Suprapubic skin (tissue), 4 donors: Measurements from ENCODE around the gene TSPAN18. TPM values are rescaled to one million over a fixed set of nuclear protein-coding genes. Genes with fewer than 3 reads are reported as not detected.

Experiments
- DNase-seq, 2 donors: peaks; one replicate each; pipeline ENCODE4 v3.0.0-alpha.2; 2019; ENCODE audit warnings: low spot score in 2 of 2
- H3K27ac ChIP-seq: fragments of 200-600 bp; sonication (generic); one replicate; pipeline ENCODE4 v1.5.1; 2019
- H3K27me3 ChIP-seq: fragments of 200-600 bp; sonication (generic); one replicate; pipeline ENCODE4 v1.5.1; 2019
- H3K36me3 ChIP-seq: fragments of 200-600 bp; sonication (generic); one replicate; pipeline ENCODE4 v1.5.1; 2019
- H3K4me1 ChIP-seq: fragments of 200-600 bp; sonication (generic); one replicate; pipeline ENCODE4 v1.5.1; 2019
- H3K4me3 ChIP-seq: fragments of 200-600 bp; sonication (generic); one replicate; pipeline ENCODE4 v1.5.1; 2019; ENCODE audit warnings: mild to moderate bottlenecking
- H3K9me3 ChIP-seq: fragments of 200-600 bp; sonication (generic); one replicate; pipeline ENCODE4 v1.5.1; 2019
- CTCF ChIP-seq, 2 donors: fragments of 200-600 bp in 1 of 2; fragments of 450-650 bp in 1 of 2; sonication (generic) in 1 of 2; IDR thresholded peaks; one replicate each; pipeline ENCODE4 v1.5.1; 2016 to 2019; ENCODE audit warnings: antibody characterized with exemption in 2 of 2, mild to moderate bottlenecking in 1 of 2, moderate library complexity in 1 of 2
- EP300 ChIP-seq: sonication (generic); formaldehyde crosslinking; IDR thresholded peaks from one replicate; pipeline ENCODE4 v1.6.1; 2017; ENCODE audit warnings: antibody characterized with exemption
- POLR2A ChIP-seq, 2 donors: fragments of 450-650 bp; IDR thresholded peaks; one replicate each; pipeline ENCODE4 v1.6.1; 2017; ENCODE audit warnings: antibody characterized with exemption in 2 of 2, mild to moderate bottlenecking in 2 of 2, moderate library complexity in 2 of 2
- POLR2AphosphoS5 ChIP-seq, 3 donors: sonication (generic); formaldehyde crosslinking; IDR thresholded peaks; one replicate each; pipeline ENCODE4 v1.6.1; 2017; ENCODE audit warnings: antibody characterized with exemption in 3 of 3
- WGBS: methylation state at CpG from one replicate; pipeline ENCODE4 v1.1.5; 2018; 5-methylcytosine and 5-hydroxymethylcytosine counted together
- total RNA-seq, 4 donors: library from RNA; depleted of rRNA; stranded (reverse); fragments of >200 nt; gene quantifications; one replicate each; pipeline ENCODE4 v1.1.0, GENCODE V29; 2016

TSPAN18 gene
- total RNA-seq, 4 donors from 2014 or later: 1.3 to 5.1 (median 3.9) TPM

GRCh38 chr11:44826922-44827643 lies 100.3 kb downstream of the TSPAN18 start:
- WGBS: 84% methylated on average over 7 of the region's 7 CpGs
- TF ChIP-seq POLR2A (IDR thresholded peaks at IDR 0.05) (no peak), EP300 (no peak), POLR2AphosphoS5 (IDR thresholded peaks at IDR 0.05) (no peak), CTCF (IDR thresholded peaks at IDR 0.05) (no peak)
- no peaks in the 10 kb centered on the region for H3K9me3 ChIP-seq
- no peaks in the 10 kb centered on the region for H3K36me3 ChIP-seq
- H3K27ac ChIP-seq: no peak overlapping the region
- no peak for DNase-seq
- no peaks in the 10 kb centered on the region for H3K27me3 ChIP-seq
- H3K4me1 ChIP-seq: no peaks in the 10 kb centered on the region
- H3K4me3 ChIP-seq: no peak overlapping the region

- Histone ChIP-seq H3K4me3 (no peak overlapping the region), H3K9me3 (no peaks in the 10 kb centered on the region), H3K27ac (no peak overlapping the region), H3K4me1 (peaks cover under 1% of the 10 kb centered on the region), H3K36me3 (no peaks in the 10 kb centered on the region), H3K27me3 (no peaks in the 10 kb centered on the region)
- DNase-seq: no peak
- WGBS: 75% methylated on average over 5 of the region's 5 CpGs
- TF ChIP-seq EP300 (no peak), POLR2AphosphoS5 (IDR thresholded peaks at IDR 0.05) (no peak), CTCF (IDR thresholded peaks at IDR 0.05) (no peak), POLR2A (IDR thresholded peaks at IDR 0.05) (no peak)
Measured at GRCh38 chr11:44828296-44828695, 101.5 kb downstream of the TSPAN18 start.

- Histone ChIP-seq H3K36me3 (no peaks in the 10 kb centered on the region), H3K9me3 (no peaks in the 10 kb centered on the region), H3K27me3 (no peaks in the 10 kb centered on the region), H3K4me3 (no peak overlapping the region), H3K4me1 (peaks cover 14% of the 10 kb centered on the region), H3K27ac (no peak overlapping the region)
- DNase-seq: no peak
- TF ChIP-seq POLR2A (IDR thresholded peaks at IDR 0.05) (no peak), EP300 (no peak)
- WGBS: 88% methylated on average over 2 of the region's 2 CpGs
Measured at GRCh38 chr11:44829838-44830237, 103.1 kb downstream of the TSPAN18 start.

GRCh38 chr11:44831605-44832394 lies 105.0 kb downstream of the TSPAN18 start:
- DNase-seq: no peak
- 89% methylated on average over 10 of the region's 10 CpGs for WGBS
- no peaks in the 10 kb centered on the region for H3K36me3 ChIP-seq
- H3K27me3 ChIP-seq: no peaks in the 10 kb centered on the region
- no peak overlapping the region for H3K4me3 ChIP-seq
- H3K4me1 ChIP-seq: peaks cover 17% of the 10 kb centered on the region
- H3K9me3 ChIP-seq: no peaks in the 10 kb centered on the region
- TF ChIP-seq POLR2AphosphoS5 (IDR thresholded peaks at IDR 0.05) (no peak), EP300 (no peak), POLR2A (IDR thresholded peaks at IDR 0.05) (no peak), CTCF (IDR thresholded peaks at IDR 0.05) (no peak)
- H3K27ac ChIP-seq: no peak overlapping the region

- WGBS: 89% methylated on average over 10 of the region's 10 CpGs
- DNase-seq: no peak
- Histone ChIP-seq H3K27ac (no peak overlapping the region), H3K4me3 (no peak overlapping the region), H3K27me3 (no peaks in the 10 kb centered on the region), H3K9me3 (no peaks in the 10 kb centered on the region), H3K4me1 (peaks cover 17% of the 10 kb centered on the region), H3K36me3 (no peaks in the 10 kb centered on the region)
- TF ChIP-seq POLR2A (IDR thresholded peaks at IDR 0.05) (no peak), POLR2AphosphoS5 (IDR thresholded peaks at IDR 0.05) (no peak), EP300 (no peak), CTCF (IDR thresholded peaks at IDR 0.05) (no peak)
Measured at GRCh38 chr11:44832452-44832851, 105.7 kb downstream of the TSPAN18 start.
